GM15510 (cell line): ENCODE data around the gene ABO.

ENCODE experiments used
- POLR2A ChIP-seq: IDR thresholded peaks from 3 replicates; pipeline ENCODE4 v1.6.1; 2011; ENCODE audit warnings: borderline replicate concordance; ENCODE audit not compliant: insufficient read length; ENCODE audit errors: extremely low read depth

ABO gene

GRCh38 chr9:133246562-133246961 lies 28.4 kb downstream of the ABO start:
- no peak for TF ChIP-seq POLR2A

- TF ChIP-seq POLR2A: no peak
Measured at GRCh38 chr9:133242991-133243390, 32.0 kb downstream of the ABO start.

- no peak for TF ChIP-seq POLR2A
Measured at GRCh38 chr9:133242241-133242640, 32.8 kb downstream of the ABO start.

- TF ChIP-seq POLR2A: no peak
Measured at GRCh38 chr9:133239533-133240090, 35.4 kb downstream of the ABO start.

GRCh38 chr9:133238851-133239532 lies 36.0 kb downstream of the ABO start:
- no peak for TF ChIP-seq POLR2A

- no peak for TF ChIP-seq POLR2A
Measured at GRCh38 chr9:133238272-133238850, 36.6 kb downstream of the ABO start.

GRCh38 chr9:133237035-133237731 lies 37.8 kb downstream of the ABO start:
- TF ChIP-seq POLR2A: no peak

GRCh38 chr9:133235549-133236222 lies 39.3 kb downstream of the ABO start:
- TF ChIP-seq POLR2A: no peak

- no peak for TF ChIP-seq POLR2A
Measured at GRCh38 chr9:133234577-133235322, 40.3 kb downstream of the ABO start.

- TF ChIP-seq POLR2A: no peak
Measured at GRCh38 chr9:133233681-133234432, 41.1 kb downstream of the ABO start.

- no peak for TF ChIP-seq POLR2A
Measured at GRCh38 chr9:133230093-133230492, 44.9 kb downstream of the ABO start.

GRCh38 chr9:133227242-133227860 lies 47.6 kb downstream of the ABO start:
- no peak for TF ChIP-seq POLR2A
